Dermis microvascular lymphatic vessel endothelial cell (primary cell): ENCODE results near the gene WFDC5. TPM values are rescaled to one million over a fixed set of nuclear protein-coding genes. Genes with fewer than 3 reads are reported as not detected.
"Not testable (repeated sequence)": the region's sequence is repeated elsewhere in the genome, so short reads cannot be mapped to it uniquely, and the experiment has no call there.

ENCODE experiments used
- DNase-seq, 2 donors: peaks; one replicate each; pipeline versions ENCODE4 v3.0.0 to v3.0.0-alpha.2; 2010; ENCODE audit warnings: low read depth in 2 of 2
- total RNA-seq: library from RNA; depleted of rRNA; stranded (reverse); fragments of >200 nt; gene quantifications from 2 replicates; pipeline ENCODE4 v1.2.1, GENCODE V29; 2014

WFDC5 gene
- total RNA-seq, 1 donor from 2014 or later, result not detected

- no peak for DNase-seq
These were observed 24.5 kb downstream of the WFDC5 start for GRCh38 chr20:45090481-45090880.

GRCh38 chr20:45088247-45088646, 26.7 kb downstream of the WFDC5 start:
- DNase-seq, result no peak

- no peak for DNase-seq
These were observed 27.2 kb downstream of the WFDC5 start for GRCh38 chr20:45087814-45088213.

GRCh38 chr20:45087097-45087790, 27.7 kb downstream of the WFDC5 start:
- no peak for DNase-seq

- no peak for DNase-seq
These were observed 29.1 kb downstream of the WFDC5 start for GRCh38 chr20:45085867-45086266.

GRCh38 chr20:45085289-45085688, 29.7 kb downstream of the WFDC5 start:
- no peak for DNase-seq

- DNase-seq, result no peak
These were observed 31.8 kb downstream of the WFDC5 start for GRCh38 chr20:45083127-45083526.

- no peak for DNase-seq
These were observed 32.5 kb downstream of the WFDC5 start for GRCh38 chr20:45082468-45082867.

GRCh38 chr20:45080867-45081624, 33.9 kb downstream of the WFDC5 start:
- DNase-seq, result peak in 1 of 2 donors; percentile 36

- DNase-seq, result no peak
These were observed 37.4 kb downstream of the WFDC5 start for GRCh38 chr20:45077559-45077958.

- no peak for DNase-seq
These were observed 41.8 kb downstream of the WFDC5 start for GRCh38 chr20:45073221-45073620.

- DNase-seq, result no peak
These were observed 42.9 kb downstream of the WFDC5 start for GRCh38 chr20:45072066-45072465.

- peak in 1 of 2 donors; percentile 81 for DNase-seq
These were observed 43.9 kb downstream of the WFDC5 start for GRCh38 chr20:45070932-45071632.

- DNase-seq, result no peak
These were observed 45.7 kb downstream of the WFDC5 start for GRCh38 chr20:45069261-45069660.

GRCh38 chr20:45067558-45067957, 47.4 kb downstream of the WFDC5 start:
- no peak for DNase-seq

- no peak for DNase-seq
These were observed 47.9 kb downstream of the WFDC5 start for GRCh38 chr20:45067087-45067486.

GRCh38 chr20:45066372-45066771, 48.6 kb downstream of the WFDC5 start:
- DNase-seq, result no peak

GRCh38 chr20:45064812-45065211, 50.2 kb downstream of the WFDC5 start:
- DNase-seq, result no peak

- not testable (repeated sequence) for DNase-seq
These were observed 51.9 kb downstream of the WFDC5 start for GRCh38 chr20:45063107-45063506.

- peak; percentile 10 to 71 for DNase-seq
These were observed 53.7 kb downstream of the WFDC5 start for GRCh38 chr20:45061244-45061643.

- no peak for DNase-seq
These were observed 54.7 kb downstream of the WFDC5 start for GRCh38 chr20:45060294-45060693.
